GM12878 (cell line): ENCODE results near the gene THAP6. TPM values are rescaled to one million over a fixed set of nuclear protein-coding genes. Genes with fewer than 3 reads are reported as not detected.

Experiments
- CBFB ChIP-seq: IDR thresholded peaks from 2 replicates; pipeline ENCODE4 v1.6.1; 2016; ENCODE audit warnings: antibody characterized with exemption, low read depth
- GABPA ChIP-seq: IDR thresholded peaks from 2 replicates; pipeline ENCODE4 v1.6.1; 2014; ENCODE audit warnings: antibody characterized with exemption, low read depth, mild to moderate bottlenecking, inconsistent platforms
- IKZF2 ChIP-seq, 2 experiments: fragments of 450-650 bp; IDR thresholded peaks; 2 replicates each; pipeline ENCODE4 v1.6.1; 2017; ENCODE audit warnings: mild to moderate bottlenecking in 2 of 2, moderate library complexity in 2 of 2
- IRF4 ChIP-seq: IDR thresholded peaks from 2 replicates; pipeline ENCODE4 v1.6.1; 2011; ENCODE audit warnings: low read depth, low read length
- KAT2A ChIP-seq: conservative IDR thresholded peaks from 2 replicates; pipeline ENCODE4 v1.6.1; 2011; ENCODE audit warnings: low read depth, low read length; ENCODE audit not compliant: control insufficient read depth
- NR2C1 ChIP-seq: fragments of 450-650 bp; IDR thresholded peaks from 2 replicates; pipeline ENCODE4 v1.6.1; 2017; ENCODE audit warnings: antibody characterized with exemption, mild to moderate bottlenecking, moderate library complexity
- NR2C2 ChIP-seq: IDR thresholded peaks from 2 replicates; pipeline ENCODE4 v1.6.1; 2011; ENCODE audit warnings: borderline replicate concordance, low read depth; ENCODE audit not compliant: control insufficient read depth, insufficient read length
- PAX8 ChIP-seq: fragments of 450-650 bp; IDR thresholded peaks from 2 replicates; pipeline ENCODE4 v1.6.1; 2017; ENCODE audit warnings: mild to moderate bottlenecking, moderate library complexity
- POLR2A ChIP-seq: IDR thresholded peaks from 2 replicates; pipeline ENCODE4 v1.6.1; 2011; ENCODE audit warnings: low read depth, mild to moderate bottlenecking, low read length
- POLR2AphosphoS5 ChIP-seq: IDR thresholded peaks from 2 replicates; pipeline ENCODE4 v1.6.1; 2011; ENCODE audit warnings: mild to moderate bottlenecking, low read length, inconsistent platforms
- SKIL ChIP-seq: fragments of 450-650 bp; IDR thresholded peaks from 2 replicates; pipeline ENCODE4 v1.6.1; 2017; ENCODE audit warnings: mild to moderate bottlenecking, low read depth, inconsistent platforms; ENCODE audit not compliant: poor library complexity, severe bottlenecking
- SMAD1 ChIP-seq: fragments of 450-650 bp; IDR thresholded peaks from 2 replicates; pipeline ENCODE4 v1.6.1; 2018; ENCODE audit warnings: mild to moderate bottlenecking, low read depth; ENCODE audit not compliant: partially characterized antibody
- SMAD5 ChIP-seq: IDR thresholded peaks from 2 replicates; pipeline ENCODE4 v1.6.1; 2016; ENCODE audit warnings: antibody characterized with exemption, low read depth
- SUPT20H ChIP-seq: IDR thresholded peaks from 2 replicates; pipeline ENCODE4 v1.6.1; 2011; ENCODE audit warnings: low read depth, mild to moderate bottlenecking, low read length, moderate library complexity, borderline replicate concordance; ENCODE audit not compliant: control insufficient read depth
- YY1 ChIP-seq: IDR thresholded peaks from 2 replicates; pipeline ENCODE4 v1.6.1; 2011; ENCODE audit warnings: low read depth, mild to moderate bottlenecking, low read length
- ZBTB4 ChIP-seq: fragments of 450-650 bp; formaldehyde crosslinking; IDR thresholded peaks from 2 replicates; pipeline ENCODE4 v1.4.0; 2022; ENCODE audit warnings: mild to moderate bottlenecking, moderate library complexity
- ZBTB40 ChIP-seq: fragments of 450-650 bp; IDR thresholded peaks from 2 replicates; pipeline ENCODE4 v1.6.1; 2016; ENCODE audit warnings: mild to moderate bottlenecking, moderate library complexity, borderline replicate concordance
- polyA plus RNA-seq, 11 experiments: library from polyadenylated mRNA; depleted of rRNA in 4 of 11; unstranded in 6 of 11; stranded (reverse) in 5 of 11; fragments of >200 nt; fragmentation: Nextera tagmentation in 4 of 11; fragmentation: Illumina TruSeq in 1 of 11; extraction: Ambion mirVana in 4 of 11; extraction: Trizol in 1 of 11; gene quantifications; 1 replicate in 1 of 11; 2 replicates in 10 of 11; pipeline versions ENCODE4 v1.2.1 to v1.2.3, GENCODE V29; 2011 to 2016; ENCODE audit warnings: inconsistent platforms in 2 of 11, missing spikeins in 2 of 11, low read depth in 1 of 11
- total RNA-seq, 4 experiments: library from RNA; depleted of rRNA in 3 of 4; stranded (reverse); fragments of >200 nt in 3 of 4; fragmentation: Illumina TruSeq in 1 of 4; extraction: Trizol in 1 of 4; gene quantifications; 2 replicates each; pipeline versions ENCODE4 v1.2.1 to v1.2.3, GENCODE V29; 2013 to 2021
- TF ChIP-seq, protein P1 (sequence below): IDR thresholded peaks from 2 replicates; pipeline ENCODE4 v1.6.1; 2011; ENCODE audit warnings: low read depth, mild to moderate bottlenecking, low read length, moderate library complexity, borderline replicate concordance; ENCODE audit errors: extremely low read depth
- TF ChIP-seq, protein P2 (sequence below): IDR thresholded peaks from 2 replicates; pipeline ENCODE4 v1.6.1; 2012; ENCODE audit warnings: low read depth, low read length, improper control_type of control experiment

THAP6 gene
- total and polyA plus RNA-seq, 10 of the 15 experiments (the other 5 are each of a cell fraction or from before 2014, with no cell fraction given): 8.9 to 21.9 (median 12.8) TPM

- TF ChIP-seq ZBTB40 (no peak; the same call in 1 of the 2 replicates), SMAD5 (no peak), NR2C1 (no peak), POLR2A (no peak), IRF4 (no peak), SMAD1 (no peak), NR2C2 (no peak), SKIL (no peak), CBFB (no peak), POLR2AphosphoS5 (no peak), IKZF2 (IDR thresholded peaks at IDR 0.05) (peak; percentile 77 to 80), SUPT20H (no peak), GABPA (no peak), PAX8 (no peak; the same call in 1 of the 2 replicates), YY1 (peak; percentile 87), ZBTB4 (CRISPR knock-in tag) (no peak), KAT2A (no peak)
- TF ChIP-seq, protein P1, sequence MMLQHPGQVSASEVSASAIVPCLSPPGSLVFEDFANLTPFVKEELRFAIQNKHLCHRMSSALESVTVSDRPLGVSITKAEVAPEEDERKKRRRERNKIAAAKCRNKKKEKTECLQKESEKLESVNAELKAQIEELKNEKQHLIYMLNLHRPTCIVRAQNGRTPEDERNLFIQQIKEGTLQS: no peak
- TF ChIP-seq, protein P2, sequence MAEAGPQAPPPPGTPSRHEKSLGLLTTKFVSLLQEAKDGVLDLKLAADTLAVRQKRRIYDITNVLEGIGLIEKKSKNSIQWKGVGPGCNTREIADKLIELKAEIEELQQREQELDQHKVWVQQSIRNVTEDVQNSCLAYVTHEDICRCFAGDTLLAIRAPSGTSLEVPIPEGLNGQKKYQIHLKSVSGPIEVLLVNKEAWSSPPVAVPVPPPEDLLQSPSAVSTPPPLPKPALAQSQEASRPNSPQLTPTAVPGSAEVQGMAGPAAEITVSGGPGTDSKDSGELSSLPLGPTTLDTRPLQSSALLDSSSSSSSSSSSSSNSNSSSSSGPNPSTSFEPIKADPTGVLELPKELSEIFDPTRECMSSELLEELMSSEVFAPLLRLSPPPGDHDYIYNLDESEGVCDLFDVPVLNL: no peak
Measured at GRCh38 chr4:75514949-75515612, 808 bp downstream of the THAP6 start (continued).
